ENCODE results near the gene CACYBP. TPM values are rescaled to one million over a fixed set of nuclear protein-coding genes. Genes with fewer than 3 reads are reported as not detected.
A peak's percentile ranks its signal among the peaks of the same experiment; 100 is the strongest.

CACYBP gene, protein sequence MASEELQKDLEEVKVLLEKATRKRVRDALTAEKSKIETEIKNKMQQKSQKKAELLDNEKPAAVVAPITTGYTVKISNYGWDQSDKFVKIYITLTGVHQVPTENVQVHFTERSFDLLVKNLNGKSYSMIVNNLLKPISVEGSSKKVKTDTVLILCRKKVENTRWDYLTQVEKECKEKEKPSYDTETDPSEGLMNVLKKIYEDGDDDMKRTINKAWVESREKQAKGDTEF
- 41.7 TPM for total RNA-seq
- long read RNA-seq, transcript CACYBP-201 (6 exons, 2,766 nt) = major isoform, 76 of 80 reads
- long read RNA-seq, partial matches to known transcripts = 1 of 80 reads
- long read RNA-seq, other reads (novel, unspliced or antisense) = 1 of 80 reads

DNA sequence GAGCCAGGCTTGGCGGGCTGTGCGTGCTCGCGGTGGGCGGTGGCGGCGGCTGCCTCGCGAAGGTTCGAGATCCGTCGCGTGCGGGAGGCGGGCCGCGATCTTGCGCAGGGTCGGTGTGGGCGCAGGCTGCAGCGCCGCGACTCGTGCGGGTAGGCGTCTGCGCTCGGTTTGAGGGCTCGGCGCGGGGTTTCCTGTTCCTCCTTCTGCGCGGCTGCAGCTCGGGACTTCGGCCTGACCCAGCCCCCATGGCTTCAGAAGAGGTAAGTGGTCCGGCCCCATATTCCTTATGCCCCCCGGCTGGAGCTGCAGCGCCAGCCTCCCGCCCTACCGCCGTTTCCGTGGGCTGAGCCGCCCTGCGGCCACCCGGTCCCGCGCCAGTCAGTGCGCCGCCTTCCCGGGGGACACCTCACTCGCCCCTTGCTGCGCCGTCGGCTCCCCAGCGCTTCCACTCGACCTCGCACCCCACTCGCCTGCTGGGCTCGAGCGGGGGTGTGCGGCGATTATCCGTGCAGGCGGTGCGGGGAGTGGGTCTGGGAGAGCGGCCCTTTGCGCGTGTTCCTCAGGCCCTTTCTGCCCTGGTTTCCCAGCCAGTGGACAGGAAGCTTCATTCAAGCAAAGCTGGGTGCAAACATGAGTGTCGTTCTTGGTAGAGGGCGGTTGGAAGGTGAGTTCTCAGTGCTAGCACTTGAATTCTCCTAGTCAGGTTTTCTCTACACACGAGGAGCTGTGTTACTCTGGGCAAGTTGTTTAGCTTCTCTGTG lies at the start of gene CACYBP:
Gene CACYBP, plus strand, starts transcription at position 12 of the 761 bp plus-strand sequence. Its CDS starts 234 bp downstream, at position 246.
- intact Hi-C loops (cut with DNase I) = loop anchor here (1.0 to 10.0 kb wide), 3 partner anchors 23 to 1133 kb away; partner anchors contain the start of genes GAS5, MRPS14 and ZBTB37
- peak; percentile 78 for DNase-seq (ENCODE audit: low spot score)

DNA sequence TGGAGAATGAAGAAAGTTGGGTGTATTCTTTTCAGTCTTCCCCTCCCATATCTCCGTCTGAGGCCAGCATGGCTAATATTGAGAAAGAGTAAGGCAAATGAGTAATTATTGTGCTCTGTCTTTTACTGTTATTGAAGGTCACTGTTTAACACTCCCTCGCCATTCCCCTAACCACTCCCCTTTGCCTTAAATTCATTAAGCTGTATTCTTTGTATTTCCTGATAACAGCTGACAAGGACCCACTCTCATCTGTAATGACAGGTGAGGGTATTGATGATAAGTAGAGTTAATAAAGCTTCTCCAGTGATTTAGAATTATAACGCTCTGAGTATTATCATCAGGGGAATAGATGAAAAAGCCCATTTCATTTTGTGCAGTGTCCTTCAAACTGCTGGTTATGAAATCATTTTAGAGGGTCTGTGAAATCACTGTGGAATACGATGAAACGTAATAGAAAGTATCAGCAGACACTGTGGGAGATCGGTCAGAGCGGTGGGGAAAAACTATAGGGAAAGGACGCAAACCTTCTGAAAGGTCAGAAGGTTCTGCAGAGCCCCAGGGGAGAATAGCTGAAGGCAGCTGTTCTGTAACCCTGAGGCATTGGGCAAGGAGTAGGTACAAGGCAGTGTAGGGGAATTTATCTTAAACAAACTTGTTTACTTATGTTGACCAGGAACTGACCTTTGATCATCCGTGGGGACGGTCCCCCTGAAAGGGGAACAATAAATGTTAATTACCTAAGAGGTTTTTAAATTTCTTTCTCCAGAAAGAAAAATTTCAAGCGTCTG lies 46.3 kb upstream of the CACYBP start:
- no peak for DNase-seq (ENCODE audit: low spot score)
- intact Hi-C loops (cut with DNase I) = no loop called here

DNA sequence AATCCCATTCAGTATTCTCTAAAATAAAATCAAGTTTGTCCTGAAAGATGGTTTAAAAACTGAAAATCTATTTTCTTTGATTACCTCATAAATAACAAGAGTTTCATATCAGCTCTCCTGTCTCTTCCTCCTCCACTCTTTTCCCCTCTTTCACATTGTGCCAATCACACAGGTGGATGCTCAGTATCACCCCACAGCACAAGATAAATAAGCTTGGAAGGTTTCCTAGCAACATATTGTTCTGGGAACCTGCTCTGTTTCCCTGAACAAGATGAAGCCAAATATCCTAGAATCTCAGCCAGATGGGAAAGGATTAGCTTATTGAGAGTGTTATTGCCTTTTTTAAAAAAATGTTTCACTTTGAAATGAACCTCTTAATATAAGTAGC lies 45.7 kb upstream of the CACYBP start:
- no peak for DNase-seq (ENCODE audit: low spot score)
- intact Hi-C loops (cut with DNase I) = no loop called here

DNA sequence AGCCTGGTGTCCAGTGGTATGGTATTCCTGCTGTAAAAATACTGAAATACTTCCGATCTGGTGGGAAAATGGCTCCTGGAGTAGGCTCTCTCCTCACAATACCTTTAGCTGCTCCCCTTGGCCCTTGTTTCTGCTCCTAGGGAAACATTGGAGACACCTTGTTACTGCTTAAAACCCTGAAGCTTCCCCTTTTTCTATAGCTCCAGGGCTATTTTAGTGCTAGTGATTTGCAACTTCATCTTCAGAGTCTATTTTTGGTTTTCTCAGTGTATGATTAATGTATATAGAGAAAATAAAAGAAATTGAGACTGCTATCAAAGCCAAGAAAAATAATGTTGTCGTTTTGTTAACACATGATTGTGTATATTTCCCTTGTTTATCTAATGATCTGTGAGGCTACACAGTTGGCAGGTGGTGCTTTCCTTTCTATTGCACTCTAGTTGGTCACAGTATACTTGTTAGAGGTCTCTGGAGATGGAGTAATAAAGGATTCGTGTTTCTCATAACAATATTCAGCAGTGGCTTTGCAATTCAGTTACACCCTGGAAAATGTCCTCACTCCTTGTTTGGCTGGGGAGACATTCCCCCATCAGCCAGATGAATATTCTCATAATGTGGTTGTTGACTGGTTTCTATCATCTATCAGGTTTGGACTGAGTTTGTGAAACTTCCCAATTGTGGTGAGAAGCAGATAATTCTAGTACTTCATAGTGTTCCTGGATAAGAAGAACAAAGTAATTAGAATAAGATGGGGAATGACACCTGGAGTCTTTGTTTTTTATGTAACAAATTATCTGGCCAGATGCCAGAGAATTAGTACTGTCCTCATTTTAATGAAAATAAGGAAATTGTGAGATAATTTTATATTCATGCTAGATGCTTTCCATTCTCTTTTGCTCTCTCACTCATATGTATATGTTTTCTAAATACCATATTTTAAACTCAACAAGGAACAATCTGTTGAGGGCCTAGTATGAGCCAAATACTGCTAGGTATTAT lies 44.8 kb upstream of the CACYBP start:
- no peak for DNase-seq (ENCODE audit: low spot score)
- intact Hi-C loops (cut with DNase I) = no loop called here

DNA sequence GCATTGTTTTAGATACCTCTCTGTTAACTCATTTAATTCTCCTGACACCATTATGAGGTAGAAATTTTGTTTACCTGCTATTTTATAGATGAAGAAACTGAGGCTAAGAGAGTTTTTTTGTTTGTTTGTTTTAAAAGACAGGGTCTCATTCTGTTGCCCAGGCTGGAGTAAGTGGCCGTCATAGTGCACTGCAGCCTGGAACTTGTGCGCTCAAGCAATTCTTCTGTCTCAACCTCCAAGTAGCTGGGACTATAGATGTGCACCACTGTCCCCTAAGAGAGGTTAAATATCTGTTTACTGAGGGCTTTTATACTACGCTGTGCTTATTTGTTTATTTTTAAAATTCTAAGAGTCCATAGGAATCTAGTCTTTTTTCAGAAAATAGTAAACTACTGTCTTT lies 43.7 kb upstream of the CACYBP start:
- intact Hi-C loops (cut with DNase I) = no loop called here
- no peak for DNase-seq (ENCODE audit: low spot score)

DNA sequence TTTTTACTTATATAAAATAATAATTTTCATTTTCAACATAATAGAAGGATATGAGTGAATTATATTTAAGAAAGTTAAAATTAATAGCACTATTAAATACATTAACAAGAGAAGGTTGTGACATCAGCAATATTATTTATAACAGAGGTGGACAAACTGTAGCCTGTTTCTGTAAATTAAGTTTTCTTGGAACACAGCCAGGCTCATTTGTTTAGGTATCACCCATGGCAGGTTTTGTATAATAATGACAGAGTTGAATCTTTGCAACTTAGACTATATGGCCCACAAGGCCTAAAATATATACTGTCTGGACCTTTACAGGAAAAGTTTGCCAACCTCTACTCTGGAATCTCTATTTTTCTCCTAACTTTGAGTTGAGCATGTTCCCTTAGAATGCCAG lies 42.8 kb upstream of the CACYBP start:
- intact Hi-C loops (cut with DNase I) = no loop called here
- no peak for DNase-seq (ENCODE audit: low spot score)

DNA sequence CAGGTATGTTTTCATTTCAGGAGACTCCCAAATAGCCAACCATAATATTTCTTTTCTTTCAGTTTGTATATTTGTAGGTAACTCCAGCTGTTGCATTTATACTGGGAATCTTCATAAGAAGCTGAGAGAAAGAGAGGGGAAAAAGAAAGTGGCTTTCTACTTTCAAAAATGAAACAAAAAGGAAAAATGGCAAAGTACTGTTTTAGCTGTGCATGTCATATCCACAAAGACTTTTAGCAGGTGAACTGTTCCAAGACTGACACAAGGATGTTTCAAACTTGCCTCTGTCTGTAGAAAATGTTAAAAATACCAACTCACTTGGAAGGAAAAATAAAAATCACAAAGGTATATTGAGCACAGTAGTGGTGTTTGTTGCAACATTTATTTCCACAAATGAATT lies 41.9 kb upstream of the CACYBP start:
- intact Hi-C loops (cut with DNase I) = no loop called here
- DNase-seq (ENCODE audit: low spot score) = no peak

DNA sequence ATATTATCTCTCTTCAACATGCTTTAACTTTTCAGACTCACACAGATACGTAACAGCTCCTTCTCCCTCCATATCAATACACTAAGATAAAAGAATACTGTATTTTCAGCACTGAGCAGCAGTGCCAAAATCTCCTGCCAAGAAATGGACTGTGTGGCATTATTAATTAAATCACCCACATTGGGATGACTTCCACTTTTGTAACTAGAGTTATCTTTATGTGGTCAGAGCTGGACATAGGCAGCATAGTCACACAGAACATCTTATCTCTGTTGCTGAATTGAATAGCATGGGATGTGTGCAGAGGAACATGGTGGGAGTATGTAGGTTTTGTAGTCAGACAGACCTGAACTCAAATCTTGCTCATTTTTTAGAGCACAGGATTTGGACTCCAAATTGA lies 41.4 kb upstream of the CACYBP start:
- intact Hi-C loops (cut with DNase I) = no loop called here
- DNase-seq (ENCODE audit: low spot score) = no peak

DNA sequence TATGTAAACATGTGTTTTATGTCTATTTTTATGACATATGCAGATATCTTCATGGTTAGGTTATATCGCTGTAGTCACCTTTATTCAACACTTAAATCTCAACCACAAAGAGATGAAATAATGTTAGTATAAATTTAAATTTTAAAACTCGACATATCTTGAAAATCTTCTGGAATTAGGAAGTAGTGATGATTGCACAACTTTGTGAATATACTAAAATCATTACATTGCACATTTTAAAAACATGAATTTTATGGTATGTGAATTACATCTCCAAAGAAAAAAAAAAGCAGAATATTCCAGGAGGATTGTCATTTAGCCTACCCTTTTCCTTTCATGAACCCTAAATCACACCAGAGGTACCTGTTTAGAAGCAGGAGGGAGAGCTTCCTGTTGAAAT lies 39.4 kb upstream of the CACYBP start:
- intact Hi-C loops (cut with DNase I) = no loop called here
- DNase-seq (ENCODE audit: low spot score) = no peak

DNA sequence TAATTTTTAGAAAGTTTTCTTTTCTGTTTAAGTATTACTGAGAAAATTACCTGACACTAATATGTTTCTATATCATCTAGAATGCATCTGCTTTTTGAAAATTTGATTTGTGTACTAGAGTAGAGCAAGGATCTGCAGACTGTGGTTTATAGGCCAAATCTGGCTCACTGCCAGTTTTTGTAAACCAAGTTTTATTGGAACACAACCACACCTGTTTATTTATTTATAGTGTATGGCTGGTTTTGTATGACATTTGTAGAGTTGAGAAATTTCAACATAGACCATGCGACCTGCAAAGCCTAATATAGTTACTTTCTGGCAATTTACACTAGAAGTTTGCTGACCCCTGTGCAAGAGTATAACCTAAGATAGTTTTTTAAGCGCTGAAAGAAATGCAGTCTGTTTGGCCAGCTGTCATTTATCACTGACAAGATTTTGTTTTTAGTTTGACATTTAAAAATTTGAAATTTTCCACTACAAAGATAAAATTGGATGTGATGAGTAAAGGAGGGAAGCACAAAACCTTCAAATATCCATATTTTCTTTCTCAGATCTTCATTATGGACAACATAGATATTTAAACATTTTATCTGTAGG lies 36.1 kb upstream of the CACYBP start:
- no peak for DNase-seq (ENCODE audit: low spot score)
- intact Hi-C loops (cut with DNase I) = no loop called here

DNA sequence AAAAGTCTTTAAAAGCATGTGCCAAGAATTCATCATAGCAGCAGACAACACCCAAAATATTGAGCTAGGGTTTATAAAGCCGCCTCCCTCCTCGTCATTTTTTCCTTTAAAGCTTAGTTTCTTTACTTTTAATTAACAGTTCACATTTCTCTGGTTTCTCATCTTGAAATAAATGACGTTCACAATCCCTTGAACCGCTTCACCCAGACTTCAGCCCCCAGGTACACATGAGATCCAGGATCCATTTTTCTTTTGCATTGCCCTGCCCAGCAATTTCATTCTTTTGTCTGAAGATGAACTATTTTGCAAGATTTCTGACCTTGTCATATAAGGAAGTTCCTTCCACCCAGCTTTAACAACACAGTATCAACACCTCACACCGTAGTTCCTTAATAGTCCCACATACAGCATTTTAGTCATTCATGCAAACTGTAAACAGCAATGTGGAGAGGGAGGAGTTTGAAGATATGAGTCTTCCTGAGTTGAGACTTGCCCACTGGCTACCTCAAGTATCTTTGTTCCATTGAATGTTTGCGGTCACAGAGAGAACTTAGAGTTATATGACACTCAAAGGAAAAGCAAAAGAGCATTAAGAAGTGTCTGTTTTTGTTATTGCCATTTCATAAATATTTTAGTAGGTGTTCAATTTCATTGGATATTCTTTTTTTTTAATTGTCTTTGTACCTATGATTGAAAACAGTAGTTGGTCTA lies 35.3 kb upstream of the CACYBP start:
- intact Hi-C loops (cut with DNase I) = no loop called here
- DNase-seq (ENCODE audit: low spot score) = no peak

DNA sequence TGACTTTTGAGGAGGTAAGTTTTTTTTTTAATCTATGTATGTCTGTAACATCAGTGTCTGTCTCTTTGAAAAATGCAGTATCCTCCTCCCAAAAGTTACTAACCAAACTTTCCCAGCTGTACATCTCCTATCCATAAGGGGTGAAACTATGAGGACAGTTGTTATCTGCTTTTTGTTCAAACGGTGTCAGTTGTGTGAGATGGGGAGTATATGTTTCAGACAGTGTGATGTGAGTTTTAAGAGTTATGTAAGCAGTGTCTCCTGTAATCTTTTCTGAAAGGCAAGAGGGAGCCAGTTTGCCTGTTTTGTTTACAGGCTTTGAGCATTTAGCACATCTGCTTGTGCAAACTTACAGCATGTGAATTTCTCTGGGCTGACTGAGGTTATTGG lies 34.8 kb upstream of the CACYBP start:
- no peak for DNase-seq (ENCODE audit: low spot score)
- intact Hi-C loops (cut with DNase I) = no loop called here

DNA sequence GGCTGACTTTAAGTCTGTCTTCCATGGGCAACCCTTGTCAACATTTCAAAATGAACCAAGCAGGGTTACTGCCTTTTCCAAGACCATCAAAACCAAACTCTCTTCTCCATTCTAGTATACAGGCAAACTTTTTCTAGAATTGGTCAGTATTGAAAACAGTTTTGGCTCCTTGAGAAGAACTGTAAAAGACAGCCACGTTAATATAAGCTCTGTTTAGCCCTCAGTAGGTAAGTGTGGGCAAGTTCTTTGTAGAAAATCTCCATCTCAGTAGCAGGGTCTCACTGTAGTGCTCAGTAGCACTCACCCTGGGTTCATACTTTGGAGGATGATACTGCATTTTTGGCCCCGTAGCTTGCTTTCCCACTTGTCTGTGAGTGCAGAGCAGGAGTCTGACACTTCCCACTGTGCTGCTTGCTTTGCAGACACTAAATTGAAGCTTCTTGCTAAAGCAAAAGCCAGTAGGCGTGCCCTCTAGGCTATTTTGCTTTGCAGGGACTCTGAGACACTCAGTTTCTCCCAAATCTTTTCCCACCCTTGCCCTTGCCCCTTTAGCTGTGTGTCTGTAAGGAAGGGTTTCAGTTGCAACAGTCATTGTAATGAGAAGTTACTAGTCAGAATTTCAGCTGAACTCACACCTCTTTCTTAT lies 34.3 kb upstream of the CACYBP start:
- intact Hi-C loops (cut with DNase I) = no loop called here
- DNase-seq (ENCODE audit: low spot score) = no peak

DNA sequence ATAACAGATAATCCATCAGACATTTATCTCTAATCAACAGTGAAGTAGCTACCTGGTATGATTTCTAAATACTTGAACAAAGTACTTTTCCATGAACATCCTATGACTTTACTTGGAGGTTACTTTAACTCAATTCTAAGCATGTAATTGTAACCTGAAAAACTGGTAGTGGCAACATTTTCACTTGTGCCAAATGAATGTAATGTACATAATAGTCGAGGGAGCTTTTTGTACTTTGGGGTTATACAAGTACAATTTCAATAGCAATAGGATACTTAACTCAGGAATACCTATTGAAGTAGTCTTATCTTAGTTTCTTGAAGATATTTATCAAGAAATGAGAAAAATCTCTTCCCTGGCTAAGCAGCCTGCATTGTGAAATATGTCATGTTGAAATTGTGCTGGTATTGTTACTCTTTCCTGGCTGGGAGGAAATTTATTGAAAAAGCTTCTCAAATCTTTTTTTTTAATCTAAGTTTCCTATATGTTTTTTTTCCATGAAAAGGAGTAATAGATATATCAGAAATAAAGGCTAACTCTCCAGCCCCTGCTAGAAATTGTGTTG lies 33.7 kb upstream of the CACYBP start:
- intact Hi-C loops (cut with DNase I) = no loop called here
- no peak for DNase-seq (ENCODE audit: low spot score)

DNA sequence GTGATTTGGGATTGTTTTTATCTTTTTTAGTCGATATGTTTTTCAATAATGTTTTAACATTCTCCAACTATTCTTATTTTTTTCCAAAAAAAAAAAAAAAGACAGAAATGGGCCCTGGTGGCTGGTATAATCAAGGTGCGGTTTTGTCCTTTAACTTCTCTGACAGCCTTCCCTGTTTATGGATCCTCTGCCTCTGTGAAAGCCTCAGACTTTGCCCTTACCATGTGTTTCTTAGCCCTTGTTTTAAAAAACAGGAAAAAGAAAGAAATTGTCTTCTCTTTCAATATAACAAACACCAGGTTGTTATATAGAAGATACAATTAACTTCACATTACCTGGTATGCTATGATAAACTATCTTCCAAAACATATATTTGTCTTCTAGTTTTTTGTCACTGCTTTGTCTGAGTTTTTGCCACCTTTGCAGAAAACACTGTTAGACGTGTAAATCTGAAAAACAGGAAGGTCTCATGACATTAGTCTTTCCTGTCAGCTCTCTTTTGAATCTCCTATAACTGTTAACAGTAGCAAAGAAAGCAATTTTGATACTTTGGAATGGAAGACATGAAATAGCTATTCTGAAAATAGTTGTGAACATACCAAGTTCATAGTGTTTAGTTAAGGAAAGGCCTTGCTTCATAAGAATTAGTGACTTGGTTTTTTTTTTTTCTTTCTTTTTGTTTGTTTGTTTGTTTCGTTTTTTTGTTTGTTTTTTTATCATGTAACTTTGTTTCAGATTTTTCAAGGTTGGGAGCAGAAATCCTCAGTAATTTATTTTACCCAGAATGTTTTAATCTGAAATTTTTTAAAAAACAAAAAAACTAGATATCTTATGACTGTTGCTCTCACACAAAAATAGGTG lies 31.7 kb upstream of the CACYBP start:
- DNase-seq (ENCODE audit: low spot score) = no peak
- intact Hi-C loops (cut with DNase I) = no loop called here

DNA sequence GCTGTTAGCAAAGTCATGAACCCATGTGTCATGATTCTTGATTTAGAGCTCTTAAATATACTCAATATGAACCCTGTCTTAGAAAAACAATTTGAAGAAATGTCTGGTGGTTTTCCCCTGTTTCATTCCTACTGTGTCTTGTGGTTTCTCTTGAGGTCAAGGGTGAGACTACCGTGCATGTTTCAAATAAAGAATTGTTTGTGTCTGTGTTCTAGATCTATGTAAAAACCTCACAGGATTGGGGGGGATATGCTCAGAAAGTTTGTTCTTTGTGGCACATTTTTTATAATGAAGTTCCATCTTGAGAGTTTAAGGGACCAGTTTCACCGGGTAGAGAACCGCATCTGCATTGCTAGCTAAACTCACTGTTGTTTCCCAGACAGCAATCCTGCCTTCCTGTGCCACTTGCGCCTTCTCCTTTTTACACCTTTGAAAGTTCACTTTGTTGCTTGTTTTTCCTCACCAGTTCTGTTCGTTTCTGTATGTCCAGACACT lies 30.9 kb upstream of the CACYBP start:
- no peak for DNase-seq (ENCODE audit: low spot score)
- intact Hi-C loops (cut with DNase I) = no loop called here

Data from cardiac septum (tissue), 1 donor.